ENCODE results near the gene HNRNPH1.

The HNRNPH1 gene

DNA sequence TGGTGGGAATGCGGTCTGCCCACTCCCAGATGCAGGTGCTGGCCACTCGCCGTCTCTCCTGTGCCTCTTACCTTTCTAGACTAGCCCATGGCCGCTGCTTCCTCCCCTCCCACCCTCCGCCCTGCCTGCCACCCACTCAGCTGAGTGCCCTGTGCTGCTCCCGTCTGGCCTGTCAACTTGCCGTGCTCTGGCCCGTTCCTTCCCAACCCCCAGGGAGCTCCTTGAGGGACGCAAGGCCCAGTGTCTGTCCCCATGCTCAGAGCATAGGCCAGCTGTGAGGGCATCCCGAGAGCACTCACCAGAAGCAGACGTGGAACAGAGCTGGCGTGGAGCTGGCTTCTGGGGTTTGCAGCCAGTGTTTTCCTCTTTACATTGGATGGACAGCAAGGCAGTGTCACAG is 20.2 kb downstream of the HNRNPH1 start:
- DNase-seq = no peak

- DNase-seq = no peak
Measured at GRCh38 chr5:179601871-179602625, 21.4 kb downstream of the HNRNPH1 start.

DNA sequence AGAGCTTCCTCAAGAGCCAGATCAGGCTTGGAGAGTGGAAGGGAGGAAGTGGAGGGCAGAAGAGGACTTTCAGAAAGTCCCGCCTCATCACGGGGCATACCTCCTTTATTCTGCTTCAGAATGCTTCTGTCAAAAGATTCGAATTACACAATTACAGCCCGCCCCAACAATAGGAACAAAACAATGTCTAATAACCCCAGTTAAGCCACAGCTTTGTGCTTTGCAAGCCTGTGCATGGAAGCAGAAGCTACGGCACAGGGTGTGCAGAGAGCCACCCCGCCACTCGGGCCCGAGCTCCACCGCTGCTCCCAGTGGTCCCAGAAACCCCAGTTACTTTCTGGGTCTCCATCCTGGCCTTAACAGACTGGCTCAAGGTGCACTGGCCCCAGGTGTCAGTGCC is 23.5 kb downstream of the HNRNPH1 start:
- DNase-seq = no peak

- DNase-seq = no peak
Measured at GRCh38 chr5:179599566-179599965, 23.9 kb downstream of the HNRNPH1 start.

DNA sequence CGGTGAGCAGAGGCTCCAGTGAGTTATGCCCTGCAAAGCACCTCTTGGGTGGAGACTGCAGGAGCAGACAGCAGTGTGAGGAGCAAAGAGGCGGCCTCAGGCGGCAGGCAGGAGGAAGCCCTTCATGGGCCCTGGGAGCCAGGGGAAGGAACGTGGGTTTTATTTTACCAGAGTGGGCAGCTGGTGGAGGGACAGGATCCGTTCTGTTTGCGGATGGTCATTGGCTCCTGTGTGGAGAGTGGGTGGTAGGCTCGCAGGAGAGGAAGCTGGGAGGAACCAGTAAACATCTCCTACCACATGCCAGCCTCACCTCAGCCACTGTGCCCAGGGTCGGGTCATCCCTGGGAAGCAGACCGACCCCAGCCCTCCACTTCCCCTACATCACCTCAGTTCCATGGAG is 24.4 kb downstream of the HNRNPH1 start:
- DNase-seq = no peak

DNA sequence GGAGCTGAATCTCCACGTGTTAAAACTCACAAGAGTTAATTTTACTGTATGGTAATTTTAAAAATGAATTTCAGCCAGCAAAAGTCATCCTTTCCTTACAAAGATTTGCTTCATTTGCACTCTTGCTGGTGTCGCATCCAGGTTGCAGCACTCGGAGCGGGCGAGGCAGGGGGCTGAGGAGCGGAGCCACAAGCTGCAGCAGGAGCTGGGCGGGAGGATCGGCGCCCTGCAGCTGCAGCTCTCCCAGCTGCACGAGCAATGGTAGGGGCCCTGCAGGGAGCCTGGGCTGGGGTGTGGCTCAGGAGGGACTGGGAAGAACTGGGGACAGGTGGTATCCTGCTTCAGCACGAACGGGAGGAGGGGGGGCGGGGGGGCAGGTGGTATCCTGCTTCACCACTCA is 27.1 kb downstream of the HNRNPH1 start:
- no peak for DNase-seq

DNA sequence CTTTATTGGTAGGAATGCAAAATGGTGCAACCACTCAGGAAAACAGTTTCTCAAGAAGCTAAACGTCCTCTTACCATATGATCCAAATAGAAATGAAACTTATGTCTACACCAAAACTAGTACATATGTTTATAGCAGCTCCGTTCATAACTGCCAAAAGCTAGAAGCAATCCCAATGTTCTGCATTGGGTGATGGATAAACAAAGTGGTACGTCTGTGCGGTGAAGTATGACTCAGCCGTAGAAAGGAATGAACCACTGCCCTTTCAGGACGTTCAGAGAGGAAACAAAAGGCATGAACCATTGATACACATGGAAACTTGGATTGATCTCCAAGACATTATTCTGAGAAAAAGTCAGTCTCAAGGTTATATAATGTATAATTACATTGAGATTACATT is 27.6 kb downstream of the HNRNPH1 start:
- DNase-seq = no peak

GRCh38 chr5:179588166-179588565 is 35.3 kb downstream of the HNRNPH1 start:
- no peak for DNase-seq

DNA sequence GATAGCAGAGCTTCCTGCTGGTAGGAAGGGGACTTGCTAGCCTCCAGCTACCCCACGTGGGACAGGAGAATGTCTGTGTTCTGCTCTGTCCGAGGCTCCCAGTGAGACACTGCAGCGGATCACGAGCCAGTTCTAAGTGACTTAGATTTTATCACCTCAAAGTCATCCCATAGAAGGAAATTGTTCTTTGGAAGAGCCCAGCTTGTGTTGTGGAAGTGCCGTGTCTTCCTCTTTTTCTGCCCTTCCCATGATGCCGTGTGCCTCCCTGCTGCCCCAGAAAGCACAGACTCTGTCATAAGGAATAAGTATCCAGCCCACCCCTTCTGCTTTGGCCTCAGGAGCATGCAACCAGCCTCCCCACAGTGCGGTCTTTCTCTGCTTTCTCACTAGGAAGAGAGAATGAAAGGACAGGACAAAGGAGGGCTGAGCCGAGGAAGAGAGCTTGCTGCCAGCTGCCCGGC is 37.5 kb downstream of the HNRNPH1 start:
- DNase-seq = no peak

- no peak for DNase-seq
Measured at GRCh38 chr5:179577286-179577960, 46.0 kb downstream of the HNRNPH1 start.

DNA sequence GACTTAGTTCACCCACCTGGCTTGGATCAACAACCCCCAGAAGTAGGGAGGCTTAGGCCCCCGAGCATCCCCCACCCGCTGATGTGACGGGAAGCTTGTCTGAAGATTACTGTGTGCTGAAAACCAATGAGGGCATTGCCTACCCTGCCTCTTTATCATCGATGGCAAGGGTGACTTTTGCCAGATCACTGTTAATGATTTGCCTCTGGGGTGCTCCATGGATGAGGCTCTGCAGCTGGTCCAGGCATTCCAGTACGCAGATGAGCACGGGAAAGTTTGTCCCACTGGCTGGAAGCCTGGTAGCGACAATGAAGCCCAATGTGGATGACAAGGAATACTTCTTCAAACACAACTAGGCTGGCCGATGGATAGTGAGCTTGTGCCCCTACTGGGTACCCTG is 51.1 kb downstream of the HNRNPH1 start:
- DNase-seq = no peak

- no peak for DNase-seq
Measured at GRCh38 chr5:179568721-179569120, 54.8 kb downstream of the HNRNPH1 start.

GRCh38 chr5:179564526-179564925 is 58.9 kb downstream of the HNRNPH1 start:
- no peak for DNase-seq

All from kidney glomerular epithelial cell (primary cell).